ENCODE measurements around the gene PCGF2.
"Not testable (repeated sequence)": the region's sequence is repeated elsewhere in the genome, so short reads cannot be mapped to it uniquely, and the experiment has no call there.

The PCGF2 gene

GRCh38 chr17:38738007-38738662 lies 10.0 kb downstream of the PCGF2 start:
- DNase-seq (ENCODE audit: low read depth in 2 of 3, low spot score in 2 of 3) = no peak

- DNase-seq (ENCODE audit: low read depth in 2 of 3, low spot score in 2 of 3) = peak; percentile 46 to 92 (median 83)
Measured at GRCh38 chr17:38735161-38735997, 12.8 kb downstream of the PCGF2 start.

- DNase-seq (ENCODE audit: low read depth in 2 of 3, low spot score in 2 of 3) = no peak
Measured at GRCh38 chr17:38733982-38734973, 13.9 kb downstream of the PCGF2 start.

- no peak for DNase-seq (ENCODE audit: low read depth in 2 of 3, low spot score in 2 of 3)
Measured at GRCh38 chr17:38733282-38733981, 14.7 kb downstream of the PCGF2 start.

GRCh38 chr17:38732376-38733281 lies 15.5 kb downstream of the PCGF2 start:
- no peak for DNase-seq (ENCODE audit: low read depth in 2 of 3, low spot score in 2 of 3)

GRCh38 chr17:38731526-38732294 lies 16.4 kb downstream of the PCGF2 start:
- no peak for DNase-seq (ENCODE audit: low read depth in 2 of 3, low spot score in 2 of 3)

GRCh38 chr17:38730526-38731379 lies 17.4 kb downstream of the PCGF2 start:
- no peak for DNase-seq (ENCODE audit: low read depth in 2 of 3, low spot score in 2 of 3)

GRCh38 chr17:38729886-38730525 lies 18.1 kb downstream of the PCGF2 start, which contains the start of gene CISD3:
CISD3 (plus strand) TSS chr17:38730341; CDS start chr17:38730359, 18 bp downstream.
- peak; percentile 70 to 83 (median 71) for DNase-seq (ENCODE audit: low read depth in 2 of 3, low spot score in 2 of 3)

- no peak for DNase-seq (ENCODE audit: low read depth in 2 of 3, low spot score in 2 of 3)
Measured at GRCh38 chr17:38729368-38729885, 18.7 kb downstream of the PCGF2 start.

GRCh38 chr17:38728290-38728831 lies 19.8 kb downstream of the PCGF2 start:
- peak in 1 of 3 experiments; percentile 31 for DNase-seq (ENCODE audit: low read depth in 2 of 3, low spot score in 2 of 3)

GRCh38 chr17:38727736-38728135 lies 20.4 kb downstream of the PCGF2 start:
- peak in 2 of 3 experiments; percentile 55 to 70 for DNase-seq (ENCODE audit: low read depth in 2 of 3, low spot score in 2 of 3)

GRCh38 chr17:38726145-38726544 lies 22.0 kb downstream of the PCGF2 start:
- DNase-seq (ENCODE audit: low read depth in 2 of 3, low spot score in 2 of 3) = not testable (repeated sequence)

- no peak for DNase-seq (ENCODE audit: low read depth in 2 of 3, low spot score in 2 of 3)
Measured at GRCh38 chr17:38725066-38725465, 23.1 kb downstream of the PCGF2 start.

GRCh38 chr17:38724337-38724988 lies 23.7 kb downstream of the PCGF2 start:
- no peak for DNase-seq (ENCODE audit: low read depth in 2 of 3, low spot score in 2 of 3)

GRCh38 chr17:38721802-38722201 lies 26.3 kb downstream of the PCGF2 start:
- DNase-seq (ENCODE audit: low read depth in 2 of 3, low spot score in 2 of 3) = no peak

GRCh38 chr17:38720941-38721340 lies 27.2 kb downstream of the PCGF2 start:
- DNase-seq (ENCODE audit: low read depth in 2 of 3, low spot score in 2 of 3) = no peak

Measured in activated CD8-positive, alpha-beta memory T cell treated with anti-CD3 and anti-CD28 coated beads for 48 hours (primary cell).